HEK293 (cell line): Measurements from ENCODE around the gene TMIGD1.
A peak's percentile ranks its signal among the peaks of the same experiment; 100 is the strongest.

Experiments
- CTCF ChIA-PET: fragments of 350-600 bp; formaldehyde crosslinking; extraction: SDS; loops from one replicate; lab custom pipeline; 2021; ENCODE audit warnings: antibody characterized with exemption; lab: Yijun Ruan, JAX
- POLR2A ChIA-PET: fragments of 300-600 bp; formaldehyde crosslinking; extraction: SDS; loops from one replicate; lab custom pipeline; 2020; ENCODE audit warnings: antibody characterized with exemption, inconsistent platforms; lab: Yijun Ruan, JAX
- H3K27ac ChIP-seq: fragments of 200-500 bp; sonication (Bioruptor generic); 2 replicates; pipeline ENCODE4 v1.5.1; 2014; ENCODE audit warnings: low read depth, low read length, control low read depth, inconsistent platforms; ENCODE audit errors: extremely low read depth
- H3K36me3 ChIP-seq, 2 experiments: fragments of 200-500 bp in 1 of 2; sonication (Bioruptor generic) in 1 of 2; 1 replicate in 1 of 2; 2 replicates in 1 of 2; pipeline ENCODE4 v1.5.1; 2014 to 2017; ENCODE audit warnings: inconsistent platforms in 2 of 2, low read length in 2 of 2; ENCODE audit not compliant: control insufficient read depth in 2 of 2, insufficient read depth in 1 of 2
- H3K4me1 ChIP-seq: fragments of 200-500 bp; sonication (Bioruptor generic); 2 replicates; pipeline ENCODE4 v1.5.1; 2014; ENCODE audit warnings: mild to moderate bottlenecking, low read length, inconsistent platforms; ENCODE audit not compliant: control insufficient read depth, insufficient read depth
- H3K4me3 ChIP-seq: 2 replicates; pipeline ENCODE4 v1.5.1; 2011; ENCODE audit warnings: low read depth, mild to moderate bottlenecking, control low read depth, low read length, moderate library complexity
- H3K9me3 ChIP-seq: fragments of 200-500 bp; sonication (Bioruptor generic); 2 replicates; pipeline ENCODE4 v1.5.1; 2014; ENCODE audit warnings: low read depth, low read length, inconsistent platforms; ENCODE audit not compliant: control insufficient read depth, insufficient read depth
- CTCF ChIP-seq: fragments of 450-650 bp; formaldehyde crosslinking; IDR thresholded peaks from 2 replicates; pipeline ENCODE4 v1.5.1; 2016; ENCODE audit warnings: missing biosample characterization, missing genetic modification characterization
- KLF8 ChIP-seq: fragments of 450-650 bp; formaldehyde crosslinking; IDR thresholded peaks from 2 replicates; pipeline ENCODE4 v1.5.1; 2016; ENCODE audit warnings: missing biosample characterization, missing genetic modification characterization
- PRDM2 ChIP-seq: fragments of 450-650 bp; formaldehyde crosslinking; IDR thresholded peaks from 2 replicates; pipeline ENCODE4 v1.5.1; 2016; ENCODE audit warnings: missing biosample characterization, missing genetic modification characterization, borderline replicate concordance
- SCRT2 ChIP-seq: fragments of 450-650 bp; formaldehyde crosslinking; IDR thresholded peaks from 2 replicates; pipeline ENCODE4 v1.5.1; 2016; ENCODE audit warnings: missing biosample characterization, missing genetic modification characterization
- SP7 ChIP-seq: fragments of 450-650 bp; formaldehyde crosslinking; IDR thresholded peaks from 2 replicates; pipeline ENCODE4 v1.5.1; 2016; ENCODE audit warnings: missing biosample characterization, missing genetic modification characterization
- ZBTB17 ChIP-seq: fragments of 450-650 bp; formaldehyde crosslinking; IDR thresholded peaks from 2 replicates; pipeline ENCODE4 v1.5.1; 2016; ENCODE audit warnings: missing biosample characterization, missing genetic modification characterization
- ZBTB44 ChIP-seq: fragments of 450-650 bp; IDR thresholded peaks from 2 replicates; pipeline ENCODE4 v1.5.1; 2018; ENCODE audit warnings: missing biosample characterization, mild to moderate bottlenecking, missing genetic modification characterization
- ZBTB48 ChIP-seq: fragments of 450-650 bp; formaldehyde crosslinking; IDR thresholded peaks from 2 replicates; pipeline ENCODE4 v1.5.1; 2016; ENCODE audit warnings: missing biosample characterization, missing genetic modification characterization
- ZBTB8A ChIP-seq: fragments of 450-650 bp; formaldehyde crosslinking; IDR thresholded peaks from 2 replicates; pipeline ENCODE4 v1.5.1; 2016; ENCODE audit warnings: missing biosample characterization, missing genetic modification characterization
- ZNF112 ChIP-seq: fragments of 450-650 bp; formaldehyde crosslinking; IDR thresholded peaks from 2 replicates; pipeline ENCODE4 v1.5.0; 2017; ENCODE audit warnings: missing biosample characterization, missing genetic modification characterization
- ZNF114 ChIP-seq: fragments of 450-650 bp; formaldehyde crosslinking; IDR thresholded peaks from 2 replicates; pipeline ENCODE4 v1.5.0; 2017; ENCODE audit warnings: missing biosample characterization, missing genetic modification characterization
- ZNF174 ChIP-seq: fragments of 450-650 bp; formaldehyde crosslinking; IDR thresholded peaks from 2 replicates; pipeline ENCODE4 v1.5.0; 2017; ENCODE audit warnings: missing biosample characterization, mild to moderate bottlenecking, missing genetic modification characterization
- ZNF223 ChIP-seq: fragments of 450-650 bp; formaldehyde crosslinking; IDR thresholded peaks from 2 replicates; pipeline ENCODE4 v1.5.1; 2016; ENCODE audit warnings: missing biosample characterization, missing genetic modification characterization
- ZNF24 ChIP-seq: fragments of 450-650 bp; formaldehyde crosslinking; IDR thresholded peaks from 2 replicates; pipeline ENCODE4 v1.5.1; 2016; ENCODE audit warnings: missing biosample characterization, missing genetic modification characterization
- ZNF302 ChIP-seq: fragments of 450-650 bp; formaldehyde crosslinking; IDR thresholded peaks from 2 replicates; pipeline ENCODE4 v1.5.1; 2016; ENCODE audit warnings: missing biosample characterization, missing genetic modification characterization, low read depth
- ZNF311 ChIP-seq: fragments of 450-650 bp; formaldehyde crosslinking; IDR thresholded peaks from 2 replicates; pipeline ENCODE4 v1.5.1; 2017; ENCODE audit warnings: missing biosample characterization, missing genetic modification characterization, borderline replicate concordance
- ZNF394 ChIP-seq: fragments of 450-650 bp; formaldehyde crosslinking; IDR thresholded peaks from 2 replicates; pipeline ENCODE4 v1.5.1; 2016; ENCODE audit warnings: missing biosample characterization, missing genetic modification characterization, mild to moderate bottlenecking, moderate library complexity, borderline replicate concordance
- ZNF416 ChIP-seq: fragments of 450-650 bp; formaldehyde crosslinking; IDR thresholded peaks from 2 replicates; pipeline ENCODE4 v1.5.1; 2016; ENCODE audit warnings: missing biosample characterization, missing genetic modification characterization
- ZNF548 ChIP-seq: fragments of 450-650 bp; formaldehyde crosslinking; IDR thresholded peaks from 2 replicates; pipeline ENCODE4 v1.5.1; 2016; ENCODE audit warnings: missing biosample characterization, missing genetic modification characterization
- ZNF555 ChIP-seq: fragments of 450-650 bp; formaldehyde crosslinking; conservative IDR thresholded peaks from 2 replicates; pipeline ENCODE4 v1.5.1; 2017; ENCODE audit warnings: missing biosample characterization, mild to moderate bottlenecking, missing genetic modification characterization, inconsistent platforms
- ZNF645 ChIP-seq: fragments of 450-650 bp; formaldehyde crosslinking; IDR thresholded peaks from 2 replicates; pipeline ENCODE4; 2016; ENCODE audit warnings: missing biosample characterization, missing genetic modification characterization
- ZNF654 ChIP-seq: fragments of 450-650 bp; formaldehyde crosslinking; IDR thresholded peaks from 2 replicates; pipeline ENCODE4 v1.5.1; 2016; ENCODE audit warnings: low read depth, missing biosample characterization, missing genetic modification characterization
- ZXDB ChIP-seq: fragments of 450-650 bp; formaldehyde crosslinking; IDR thresholded peaks from 2 replicates; pipeline ENCODE4 v1.5.1; 2016; ENCODE audit warnings: missing biosample characterization, missing genetic modification characterization

TMIGD1 gene

DNA sequence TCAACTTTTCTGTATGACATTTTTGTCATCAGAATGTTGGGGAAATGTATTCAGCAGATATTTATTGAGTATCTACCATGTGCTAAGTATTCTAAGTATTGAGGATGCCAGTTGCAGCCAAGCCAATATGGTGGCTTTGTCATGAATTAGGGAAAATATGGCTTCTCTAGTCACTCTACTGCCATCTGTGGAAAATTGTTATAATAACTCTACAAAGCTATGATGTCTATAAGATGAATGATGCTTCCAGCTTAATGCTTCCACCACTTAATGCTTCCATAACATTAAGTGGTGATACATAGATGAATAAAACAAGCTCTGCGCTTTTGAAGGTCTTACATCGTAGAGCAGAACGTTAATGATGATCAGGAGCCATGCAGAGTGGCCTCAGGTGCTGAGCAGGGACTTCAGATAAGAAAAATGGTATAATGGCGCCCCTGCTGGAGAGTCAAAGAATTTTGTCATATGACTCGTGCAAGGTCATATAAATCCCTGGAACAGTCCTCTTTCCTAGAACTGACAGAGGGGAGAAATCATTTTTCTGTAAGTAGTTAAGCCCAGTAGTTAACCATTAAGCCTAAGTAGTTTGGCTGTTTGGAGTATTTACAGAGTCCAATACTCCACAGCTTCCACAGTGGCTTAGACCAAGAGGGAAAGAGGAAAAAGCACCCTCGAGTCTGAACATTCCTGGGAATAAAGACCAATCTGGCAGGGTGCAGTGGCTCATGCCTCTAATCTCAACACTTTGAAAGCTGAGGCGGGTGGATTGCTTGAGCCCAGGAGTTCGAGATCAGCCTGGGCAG, 2.7 kb upstream of the TMIGD1 start (continued):
- peak; percentile 37 for TF ChIP-seq ZNF654 (tag by site-specific recombination)
- TF ChIP-seq ZNF394 (tag by site-specific recombination): 0 out of 2 replicates have a peak, but pooled peaks have one; percentile 13
- 0 out of 2 replicates have a peak, but pooled peaks have one; percentile 13 for TF ChIP-seq SCRT2 (tag by site-specific recombination)
- TF ChIP-seq CTCF: peak; percentile 23; the same call in 1 of the 2 replicates
- 0 out of 2 replicates have a peak, but pooled peaks have one; percentile 20 for TF ChIP-seq ZBTB8A
- TF ChIP-seq KLF8 (tag by site-specific recombination): 0 out of 2 replicates have a peak, but pooled peaks have one; percentile 7

DNA sequence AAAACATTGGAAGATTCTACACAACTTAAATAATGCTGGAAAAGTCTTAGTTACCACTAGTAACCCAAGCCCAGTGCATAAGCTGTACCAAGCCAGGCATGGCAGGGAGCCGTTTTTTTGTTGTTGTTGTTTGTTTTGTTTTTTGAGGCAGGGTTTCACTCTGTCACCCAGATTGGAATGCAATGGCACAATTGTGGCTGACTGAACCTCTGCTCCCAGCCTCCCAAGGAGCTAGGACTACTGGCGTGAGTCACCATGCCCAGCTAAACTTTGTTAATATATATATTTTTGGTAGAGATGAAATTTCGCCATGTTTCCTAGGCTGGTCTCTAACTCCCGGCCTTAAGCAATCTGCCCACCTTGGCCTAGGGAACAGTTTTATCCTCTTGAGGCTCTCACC, 564 bp upstream of the TMIGD1 start:
- TF ChIP-seq ZNF555 (no peak), ZBTB44 (tag by site-specific recombination) (no peak), ZNF302 (tag by site-specific recombination) (no peak), ZNF174 (tag by site-specific recombination) (no peak), ZNF311 (tag by site-specific recombination) (no peak), ZNF223 (tag by site-specific recombination) (no peak), PRDM2 (tag by site-specific recombination) (no peak), ZNF114 (tag by site-specific recombination) (no peak), SP7 (tag by site-specific recombination) (no peak), ZNF548 (tag by site-specific recombination) (no peak), ZNF24 (tag by site-specific recombination) (no peak), ZNF416 (no peak), ZBTB17 (no peak), ZNF112 (tag by site-specific recombination) (no peak), ZXDB (tag by site-specific recombination) (no peak), ZBTB48 (tag by site-specific recombination) (no peak), ZNF645 (tag by site-specific recombination) (no peak)
- TF ChIP-seq, all 188 proteins: peak for 0
- H3K36me3 ChIP-seq: no peaks in the 10 kb centered on the region
- no peaks in the 10 kb centered on the region for H3K4me1 ChIP-seq
- no peak overlapping the region for H3K4me3 ChIP-seq
- H3K27ac ChIP-seq: no peak overlapping the region
- POLR2A ChIA-PET: interaction anchor here (2.1 kb wide), 1 partner anchor 230 kb away, joined by 6 read pairs; no protein-coding TSS in a partner anchor
- no peaks in the 10 kb centered on the region for H3K9me3 ChIP-seq
- CTCF ChIA-PET: interaction anchor here (1.0 to 8.8 kb wide), 9 partner anchors 8 to 230 kb away, joined by 3 to 170 read pairs (median 11); partner anchors contain the start of gene BLMH
